CD4-positive, alpha-beta T cell treated with Interferon alpha-2 for 1 hour (primary cell): ENCODE measurements around the gene HRK.

Experiments
- DNase-seq, 2 donors: peaks; one replicate each; pipeline ENCODE4 v3.0.0-alpha.2; 2020 to 2022

HRK gene

DNA sequence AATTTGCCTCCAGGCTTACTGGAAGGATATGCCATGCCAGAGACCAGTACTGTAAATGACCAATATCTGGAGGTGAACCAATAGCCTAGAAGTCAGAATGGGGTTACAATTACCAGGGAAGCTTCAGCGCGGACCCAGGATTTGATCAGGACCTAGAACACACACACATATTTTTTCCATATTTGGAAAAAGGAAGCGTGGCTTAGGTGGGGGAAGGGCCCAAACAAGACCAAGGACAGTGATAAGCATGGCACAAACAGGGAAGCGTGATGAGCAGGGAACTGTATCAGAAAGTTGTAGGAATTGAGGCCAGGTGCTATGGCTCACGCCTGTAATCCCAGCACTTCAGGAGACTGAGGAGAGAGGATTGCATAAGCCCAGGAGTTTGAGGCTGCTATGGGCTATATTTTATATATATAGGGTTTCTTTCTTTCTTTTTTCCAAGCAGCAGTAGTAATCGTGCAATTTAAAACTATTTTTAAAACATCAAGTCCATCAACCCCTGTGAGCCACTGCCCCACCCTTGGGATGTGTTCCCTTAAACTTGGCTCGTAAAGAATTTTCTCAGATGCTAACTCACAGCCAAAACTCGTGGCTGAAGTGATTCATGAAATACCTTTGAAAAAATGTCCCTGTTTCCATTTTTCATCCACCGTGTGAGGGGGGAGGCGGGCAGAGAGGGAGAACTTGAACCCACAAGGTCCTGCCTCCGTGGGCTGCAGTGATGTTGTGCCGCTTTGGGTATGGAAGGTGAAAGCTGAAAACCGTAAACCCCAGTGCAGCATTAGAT, 16.7 kb downstream of the HRK start:
- DNase-seq, result no peak

DNA sequence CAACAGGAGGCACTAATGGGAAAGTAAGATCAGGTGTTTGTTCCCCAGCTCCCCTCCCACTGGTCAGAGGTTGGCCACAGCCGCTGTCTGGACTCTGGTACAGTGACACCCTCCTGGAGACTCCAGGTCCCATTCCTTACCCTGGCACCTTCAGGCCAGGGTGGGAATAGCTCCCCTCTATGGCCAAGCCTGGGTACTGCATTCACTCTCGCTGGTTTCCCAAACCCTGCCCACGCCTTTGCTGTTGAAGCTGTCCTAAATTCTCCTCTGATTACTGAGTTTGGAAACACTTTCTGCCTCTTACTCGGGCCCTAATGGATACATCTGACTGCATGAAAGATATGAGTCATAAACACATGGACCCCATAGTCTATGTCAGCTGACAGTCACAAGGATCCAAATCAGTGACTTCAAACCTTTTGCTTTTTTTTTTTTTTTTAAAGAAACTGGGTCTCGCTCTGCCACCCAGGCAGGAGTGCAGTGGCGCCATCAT, 17.9 kb downstream of the HRK start:
- DNase-seq, result no peak

DNA sequence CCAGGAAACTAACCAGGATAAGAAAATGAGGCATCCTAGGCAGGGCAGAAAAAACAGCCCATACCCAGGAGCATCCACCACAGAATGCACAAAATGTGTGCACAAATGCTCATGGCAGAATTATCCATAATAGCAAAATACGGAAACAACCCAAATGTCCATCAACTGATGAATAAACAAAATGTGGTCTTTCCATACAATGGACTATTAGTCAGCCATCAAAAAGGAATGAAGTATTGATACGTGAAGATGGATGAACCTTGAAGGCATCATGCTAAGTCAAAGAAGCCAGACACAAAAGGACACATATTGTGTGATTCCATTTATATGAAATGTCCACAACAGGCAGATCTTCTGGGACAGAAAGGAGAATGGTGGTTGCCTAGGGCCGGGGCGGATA, 19.1 kb downstream of the HRK start:
- DNase-seq, result no peak

DNA sequence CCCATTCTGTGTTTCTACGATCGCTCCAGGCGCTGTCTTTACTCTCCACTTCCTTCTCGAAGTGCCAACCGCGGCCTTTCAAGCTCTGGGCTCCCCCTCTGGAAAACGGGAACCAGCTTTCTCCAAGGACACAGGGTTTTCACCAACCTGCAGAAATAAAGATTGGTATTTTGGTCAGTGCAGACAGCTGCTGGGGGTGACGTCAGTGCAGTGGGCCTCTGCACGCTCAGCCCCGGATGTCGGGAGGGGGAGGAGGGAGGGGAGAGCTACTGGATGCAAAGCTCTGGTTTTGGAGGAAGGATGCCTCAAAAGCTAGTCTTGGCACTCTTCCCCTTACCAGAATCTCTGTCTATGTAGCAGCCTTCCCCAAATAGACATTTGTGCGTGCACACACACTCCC, 19.9 kb downstream of the HRK start:
- peak; percentile 18 to 34 for DNase-seq

DNA sequence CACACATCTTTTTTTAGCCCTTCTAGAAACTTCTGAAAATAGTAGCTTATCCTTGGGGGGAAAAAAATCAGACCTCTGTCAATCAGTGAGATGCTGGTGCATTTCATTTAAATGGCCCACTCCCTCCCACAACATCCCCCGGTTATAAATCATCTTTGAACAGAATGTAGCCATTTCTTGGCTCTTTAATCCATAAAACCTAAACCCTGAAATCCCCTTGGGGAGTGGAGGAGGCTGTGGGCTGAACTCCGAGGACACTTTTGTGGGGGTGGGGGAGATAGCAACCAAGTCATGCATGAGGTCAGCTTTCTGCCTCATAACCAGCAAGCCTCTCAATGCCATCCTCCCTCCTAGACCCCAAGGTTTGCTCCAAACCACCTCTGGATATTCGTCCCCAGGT, 21.0 kb downstream of the HRK start:
- no peak for DNase-seq

DNA sequence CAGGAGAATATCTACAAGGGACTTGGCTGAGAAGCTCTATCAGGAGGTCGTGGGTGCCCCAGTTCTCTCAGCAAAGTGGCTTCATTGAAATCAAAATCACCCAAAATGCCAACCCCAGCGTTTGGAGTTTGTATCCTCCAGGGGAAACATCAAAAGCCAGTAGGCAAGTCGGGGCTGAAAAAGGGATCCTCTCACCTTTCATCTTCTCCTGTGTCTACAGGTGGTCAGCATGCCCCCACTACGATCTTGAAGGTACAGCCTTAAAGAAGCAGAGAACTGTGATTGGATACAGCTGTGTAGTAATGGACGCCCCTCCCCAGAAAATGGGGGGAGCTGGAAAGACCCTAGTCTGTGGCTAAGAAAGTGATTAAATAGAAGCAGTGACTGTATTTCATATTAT, 22.2 kb downstream of the HRK start:
- no peak for DNase-seq

DNA sequence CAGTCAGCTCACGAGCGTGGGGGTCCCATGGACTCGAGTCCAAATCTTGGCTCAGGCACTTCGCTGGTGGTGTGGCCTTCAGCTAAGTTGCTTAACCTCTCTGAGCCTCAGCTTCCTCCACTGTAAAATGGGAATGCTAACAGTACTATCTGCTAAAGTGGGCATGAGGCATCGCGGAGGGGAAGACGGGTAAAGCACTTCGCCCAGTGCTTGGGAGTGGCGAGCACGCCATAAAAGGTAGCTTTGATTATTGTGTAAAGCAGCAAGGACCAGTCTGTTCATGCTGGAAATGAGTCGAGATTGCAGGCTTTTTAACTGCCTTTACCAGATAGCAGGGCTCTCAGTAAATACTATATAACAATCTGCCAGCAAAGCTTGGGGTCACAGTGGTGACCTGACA, 24.5 kb downstream of the HRK start:
- DNase-seq, result no peak

DNA sequence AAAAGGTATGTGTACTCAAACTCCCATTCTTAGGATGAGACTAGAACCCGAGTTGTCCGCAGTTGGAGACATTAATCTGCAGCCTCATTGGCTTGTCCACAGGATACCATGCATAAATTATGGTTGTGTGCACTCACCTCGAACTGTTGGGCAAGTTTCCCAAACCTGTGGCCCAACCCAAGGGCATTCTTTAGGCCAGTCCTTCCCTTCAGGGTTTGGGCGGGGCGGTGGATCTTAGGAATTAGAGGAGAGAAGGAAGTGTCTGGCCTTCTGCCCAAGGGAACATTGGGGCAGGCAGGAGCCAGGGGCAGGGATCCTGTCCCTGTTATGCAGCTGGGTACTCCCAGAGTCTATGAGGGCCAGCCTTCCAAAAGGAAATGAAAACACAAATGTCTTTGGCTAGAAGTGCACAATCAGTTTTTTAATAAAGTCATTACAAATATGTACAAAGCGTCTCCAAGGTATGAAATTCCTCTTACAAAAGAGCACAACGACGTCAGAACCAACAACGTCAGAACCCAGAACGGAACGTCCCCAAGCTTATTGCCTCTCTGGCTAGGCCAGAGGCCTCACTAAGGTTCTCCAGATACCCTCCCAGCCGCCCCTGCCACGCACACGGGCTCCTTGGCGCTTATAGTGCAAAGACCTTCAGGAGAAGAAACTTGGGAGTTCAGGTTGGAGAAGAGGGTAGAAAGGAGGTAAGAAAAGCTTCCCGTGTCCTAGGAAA, 25.3 kb downstream of the HRK start:
- DNase-seq, result no peak

DNA sequence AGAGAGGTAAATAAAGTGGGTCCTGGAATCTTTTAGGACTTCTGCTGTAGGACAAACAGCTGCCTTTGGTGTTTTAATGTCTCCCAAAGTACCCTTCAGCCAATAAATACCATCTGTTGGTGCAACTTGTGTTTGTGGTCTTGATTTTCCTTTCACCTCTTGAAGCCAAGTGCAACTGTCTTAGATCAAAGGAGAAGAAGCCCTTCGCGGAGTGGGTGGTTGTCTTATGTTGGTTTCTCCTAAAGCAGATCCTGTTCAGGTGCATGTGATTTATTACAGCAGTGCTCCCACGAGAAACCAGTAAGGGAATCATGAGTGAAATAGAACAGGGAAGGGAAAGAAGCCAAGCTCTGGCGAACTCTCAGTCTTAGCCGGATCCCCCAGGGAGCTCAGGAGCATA, 27.7 kb downstream of the HRK start:
- DNase-seq, result no peak

DNA sequence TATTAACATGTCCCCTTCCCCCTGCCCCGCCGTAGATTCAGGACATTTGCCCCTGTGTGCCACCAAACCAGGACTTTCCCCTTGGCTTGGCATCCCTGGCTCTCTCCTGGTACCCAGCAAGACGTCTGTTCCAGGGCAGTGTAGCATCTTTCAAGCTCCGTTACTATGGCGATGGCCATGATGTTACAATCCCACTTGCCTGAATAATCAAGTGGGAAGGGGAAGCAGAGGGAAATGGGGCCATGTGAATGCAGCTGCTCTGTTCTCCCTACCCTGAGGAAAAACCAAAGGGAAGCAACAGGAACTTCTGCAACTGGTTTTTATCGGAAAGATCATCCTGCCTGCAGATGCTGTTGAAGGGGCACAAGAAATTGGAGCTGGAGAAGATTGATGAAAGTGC, 28.9 kb downstream of the HRK start:
- DNase-seq, result no peak

DNA sequence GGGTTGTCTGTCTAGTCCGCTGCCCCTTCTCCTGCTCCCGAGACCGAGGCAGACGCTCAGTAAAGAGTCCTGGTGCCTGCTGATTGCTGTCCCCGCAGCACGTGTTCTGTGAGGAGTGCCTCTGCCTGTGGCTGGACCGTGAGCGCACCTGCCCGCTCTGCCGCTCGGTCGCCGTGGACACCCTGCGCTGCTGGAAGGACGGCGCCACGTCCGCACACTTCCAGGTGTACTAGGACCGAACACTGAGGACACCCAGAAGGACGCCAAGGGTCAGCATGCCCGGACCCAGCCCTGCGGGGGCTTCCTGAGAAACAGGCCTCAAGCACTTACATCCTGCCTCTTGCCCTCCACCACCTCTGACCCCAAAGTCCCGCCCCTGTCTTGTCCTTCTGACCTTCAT, 32.0 kb downstream of the HRK start:
- DNase-seq, result no peak

DNA sequence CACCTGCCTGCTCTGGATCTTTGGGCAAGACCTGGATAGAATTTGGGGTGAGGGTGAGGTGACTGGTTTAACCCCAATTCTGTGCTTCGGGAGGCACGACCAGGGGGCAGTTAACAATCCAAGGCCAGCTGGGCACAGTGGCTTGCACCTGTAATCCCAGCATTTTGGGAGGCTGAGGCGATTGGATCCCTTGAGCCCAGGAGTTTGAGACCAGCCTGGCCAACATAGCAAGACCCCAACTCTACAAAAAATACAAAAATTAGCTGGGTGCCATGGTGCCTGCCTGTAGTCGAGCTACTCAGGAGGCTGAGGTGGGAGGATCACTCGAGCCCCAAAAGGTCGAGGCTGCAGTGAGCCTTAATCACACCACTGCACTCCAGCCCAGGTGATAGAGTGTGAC, 38.2 kb downstream of the HRK start:
- no peak for DNase-seq

DNA sequence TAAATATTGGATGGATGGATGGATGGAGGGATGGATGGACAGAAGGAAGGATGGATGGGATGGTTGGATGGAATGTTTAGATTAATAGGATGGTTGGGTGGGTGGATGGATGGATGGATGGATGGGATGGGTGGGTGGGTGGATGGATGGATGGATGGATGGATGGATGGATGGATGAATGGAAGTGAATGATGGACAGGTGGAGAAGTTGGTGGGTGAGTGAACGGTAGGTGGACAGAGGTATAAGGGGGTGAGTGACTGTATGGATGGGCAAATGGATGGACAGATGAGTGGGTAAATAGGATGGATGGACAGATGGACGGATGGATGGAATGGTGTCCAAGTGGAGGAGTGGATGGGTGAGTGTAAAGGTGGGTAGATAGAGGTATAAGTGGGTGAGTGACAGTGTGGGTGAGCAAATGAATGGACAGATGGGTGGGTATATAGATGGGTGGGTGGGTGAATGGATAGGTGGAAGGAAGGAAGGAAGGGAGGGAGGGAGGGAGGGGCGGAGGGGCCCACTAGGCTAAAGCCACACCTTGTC, 41.9 kb downstream of the HRK start:
- DNase-seq, result no peak

DNA sequence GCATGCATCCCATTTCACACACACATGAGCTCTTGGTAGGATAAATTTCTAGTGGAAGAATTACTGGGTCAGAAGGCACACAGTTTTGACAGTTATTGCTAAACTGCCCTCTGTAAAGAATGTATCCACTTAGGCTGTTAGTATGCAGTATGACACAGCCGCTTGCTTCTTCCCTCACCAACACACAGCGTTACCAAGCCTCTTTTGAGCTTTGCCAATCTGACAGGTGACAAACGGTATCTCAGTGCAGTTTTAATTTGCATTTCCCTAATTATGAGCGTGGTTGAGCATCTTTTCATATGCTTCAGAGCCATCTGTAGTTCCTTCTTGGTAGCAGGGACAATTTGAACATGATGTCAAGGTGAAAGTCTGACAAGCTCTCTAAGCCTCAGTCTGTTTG, 42.9 kb downstream of the HRK start:
- DNase-seq, result no peak

DNA sequence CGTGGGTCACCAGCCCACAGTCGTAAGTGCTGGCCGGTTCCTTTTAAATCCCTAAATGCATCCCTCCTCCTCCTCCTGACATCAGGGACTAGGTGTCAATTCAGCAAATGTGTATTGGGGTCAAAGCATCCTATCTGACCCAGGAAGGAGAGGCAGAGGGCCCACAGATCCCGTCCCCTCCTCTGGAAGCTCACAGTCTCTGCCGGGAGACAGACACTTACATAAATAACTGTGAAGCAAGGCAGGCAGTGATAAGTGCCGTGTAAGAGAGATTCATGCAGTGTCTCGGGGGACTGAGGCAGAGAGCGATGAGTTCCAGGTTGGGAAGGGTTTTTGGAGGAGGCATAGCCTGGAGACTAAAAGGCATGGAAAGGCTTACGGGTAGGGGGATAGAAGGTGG, 44.1 kb downstream of the HRK start:
- no peak for DNase-seq

DNA sequence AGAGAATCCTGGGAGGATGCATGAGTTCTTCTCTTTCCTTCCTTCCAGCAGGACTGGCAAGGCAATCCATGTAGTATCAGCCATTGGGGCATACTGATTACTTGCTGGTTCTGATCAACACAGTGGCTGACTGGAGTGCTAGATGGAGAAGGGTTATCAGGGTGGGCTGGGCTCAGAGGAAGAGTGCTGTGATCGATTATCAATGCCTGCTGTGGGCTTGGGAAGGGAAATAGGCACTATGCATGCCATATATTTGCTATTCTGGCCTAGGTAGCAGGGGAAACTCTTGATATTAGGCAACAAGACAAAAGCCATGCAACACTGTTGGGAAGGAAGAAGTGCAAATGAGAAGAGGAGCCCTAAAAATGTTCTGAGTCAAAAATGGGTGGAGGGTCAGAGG, 45.8 kb downstream of the HRK start:
- no peak for DNase-seq

DNA sequence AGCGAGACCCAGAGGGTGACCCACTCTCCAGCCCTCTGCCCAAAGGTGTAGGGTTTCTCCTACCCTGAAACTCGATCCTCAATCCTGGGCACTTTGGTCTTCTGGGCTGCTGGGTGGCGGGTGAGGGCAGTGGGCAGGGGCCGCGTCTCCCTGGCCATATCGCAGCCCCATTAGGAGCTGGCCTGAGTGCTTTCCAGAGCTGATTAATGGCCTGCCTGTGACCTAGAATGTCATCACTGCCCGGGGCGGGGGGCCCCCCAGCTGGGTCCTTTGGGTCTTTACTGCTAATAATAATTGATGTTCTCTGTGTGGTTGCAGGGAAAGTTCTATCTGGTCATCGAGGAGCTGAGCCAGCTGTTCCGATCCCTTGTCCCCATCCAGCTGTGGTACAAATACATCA, 47.8 kb downstream of the HRK start:
- no peak for DNase-seq

DNA sequence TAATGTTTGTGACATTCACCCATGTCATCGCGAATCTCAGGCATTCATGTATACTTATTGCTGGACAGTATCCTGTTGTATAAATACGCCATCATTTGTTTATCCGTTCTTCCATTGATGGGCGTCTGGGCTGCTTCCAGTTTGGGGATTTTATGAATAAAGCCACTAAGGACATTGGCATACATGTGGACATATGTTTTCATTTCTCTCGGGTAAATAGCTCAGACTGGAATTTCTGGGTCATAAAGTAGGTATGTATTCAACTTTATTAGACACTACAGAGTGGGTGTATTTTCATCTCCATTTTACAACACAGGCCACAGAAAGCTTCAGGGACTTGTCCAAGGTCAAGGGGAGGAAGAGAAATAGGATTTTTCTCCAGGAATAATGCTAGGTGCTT, 48.9 kb downstream of the HRK start:
- DNase-seq, result no peak

DNA sequence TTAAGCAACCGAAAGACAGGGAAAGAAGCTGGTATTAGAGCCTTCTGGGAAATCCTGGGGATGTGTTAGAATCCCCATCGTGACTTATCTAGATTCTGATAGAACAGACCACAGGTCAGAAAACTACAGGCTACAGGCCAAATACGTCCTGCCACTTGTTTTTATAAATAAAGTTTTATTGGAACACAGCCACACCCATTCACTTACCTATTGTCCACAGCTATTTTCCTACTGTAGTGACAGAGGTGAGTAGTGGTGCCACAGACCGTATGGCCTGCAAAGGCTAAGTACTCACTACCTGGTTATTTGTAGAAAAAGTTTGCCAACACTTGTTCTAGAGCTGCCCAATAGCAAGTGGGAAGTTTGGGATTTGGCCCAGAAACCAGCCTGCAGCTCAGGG, 53.8 kb downstream of the HRK start:
- DNase-seq, result no peak

DNA sequence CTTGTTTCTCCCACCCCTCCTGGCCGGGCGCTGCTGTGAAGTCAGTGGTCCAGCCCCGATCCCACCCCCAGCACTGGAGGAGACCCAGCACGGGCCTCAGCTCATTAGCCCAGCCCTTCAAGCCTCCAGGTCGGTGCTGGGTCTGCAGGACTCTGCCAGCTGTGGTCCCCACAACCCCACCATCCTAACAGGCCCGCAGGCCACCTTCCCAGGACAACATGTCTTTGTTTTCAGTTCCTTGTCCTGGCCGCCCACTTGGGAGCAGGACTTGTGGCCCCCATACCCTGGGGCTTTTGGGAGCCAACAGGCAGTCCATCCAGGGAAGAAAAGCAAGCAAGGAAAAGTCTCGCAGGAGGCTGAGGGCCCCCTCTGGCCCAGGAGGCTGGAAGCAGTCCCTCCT, 60.0 kb downstream of the HRK start:
- no peak for DNase-seq

DNA sequence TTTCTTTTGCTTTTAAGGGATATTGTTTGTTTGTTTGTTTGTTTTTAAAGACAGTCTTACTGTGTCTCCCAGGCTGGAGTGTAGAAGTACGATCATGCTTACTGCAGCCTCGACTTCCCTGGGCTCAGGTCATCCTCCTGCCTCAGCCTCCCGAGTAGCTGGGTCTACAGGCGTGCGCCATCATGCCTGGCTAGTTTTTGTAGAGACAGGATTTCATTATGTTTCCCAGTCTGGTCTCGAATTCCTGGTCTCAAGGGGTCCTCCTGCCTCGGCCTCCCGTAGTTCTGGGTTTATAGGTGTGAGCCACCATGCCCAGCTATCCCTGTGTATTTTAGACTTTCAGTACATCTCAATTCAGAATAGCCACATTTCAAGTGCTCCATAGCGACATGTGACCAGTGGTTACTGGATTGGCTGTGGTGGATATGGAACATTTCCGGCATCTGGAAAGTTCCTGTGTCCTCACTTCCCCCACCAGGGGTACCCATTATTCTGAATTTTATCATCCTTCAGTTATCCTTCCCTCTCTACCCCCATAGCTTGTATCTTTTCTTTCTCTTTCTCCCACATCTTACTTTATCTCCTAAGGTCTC, 61.1 kb downstream of the HRK start:
- DNase-seq, result no peak

DNA sequence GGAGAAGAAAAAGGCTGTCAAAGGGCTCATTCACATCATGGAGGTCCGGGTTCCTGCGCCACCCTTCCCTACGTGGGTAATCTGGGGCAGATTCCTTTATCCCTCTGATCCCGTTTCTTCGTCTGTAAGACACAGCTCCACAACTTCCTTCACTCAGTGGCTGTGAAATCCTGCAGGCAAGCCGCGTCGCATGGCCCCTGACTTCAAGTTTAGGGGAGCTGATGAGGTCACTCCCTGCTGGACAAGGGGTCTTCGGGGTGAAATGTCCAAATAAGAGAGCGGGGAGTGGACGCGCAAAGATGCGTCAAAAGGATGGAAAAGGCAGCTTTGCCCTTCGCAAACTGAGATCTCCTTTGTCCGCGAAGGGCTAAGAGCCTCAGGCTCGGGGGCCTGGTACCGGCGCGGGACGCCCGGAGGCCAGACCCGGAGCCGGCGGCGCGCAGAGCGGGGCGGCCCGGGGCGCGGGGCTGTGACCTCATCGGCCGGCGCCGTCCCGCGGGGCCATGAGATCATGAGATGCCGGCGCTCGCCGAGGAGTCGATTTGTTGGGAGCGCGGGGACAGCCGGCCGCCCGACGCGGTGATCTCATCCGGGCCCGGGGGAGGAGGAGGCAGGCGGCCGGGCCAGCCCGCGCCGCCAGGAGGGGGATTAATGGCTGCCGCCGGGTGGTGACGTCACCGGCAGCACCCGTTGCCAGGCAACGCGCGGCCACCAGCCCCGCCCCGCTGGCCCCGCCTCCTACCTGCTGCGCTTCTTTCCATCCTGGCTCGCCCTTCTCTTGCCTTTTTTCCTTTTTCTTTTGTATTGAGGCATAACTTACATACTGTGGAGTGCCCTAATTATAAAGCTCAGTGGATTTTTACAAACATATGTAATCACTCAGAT, 62.1 kb downstream of the HRK start:
- DNase-seq, result peak; percentile 88 to 92

DNA sequence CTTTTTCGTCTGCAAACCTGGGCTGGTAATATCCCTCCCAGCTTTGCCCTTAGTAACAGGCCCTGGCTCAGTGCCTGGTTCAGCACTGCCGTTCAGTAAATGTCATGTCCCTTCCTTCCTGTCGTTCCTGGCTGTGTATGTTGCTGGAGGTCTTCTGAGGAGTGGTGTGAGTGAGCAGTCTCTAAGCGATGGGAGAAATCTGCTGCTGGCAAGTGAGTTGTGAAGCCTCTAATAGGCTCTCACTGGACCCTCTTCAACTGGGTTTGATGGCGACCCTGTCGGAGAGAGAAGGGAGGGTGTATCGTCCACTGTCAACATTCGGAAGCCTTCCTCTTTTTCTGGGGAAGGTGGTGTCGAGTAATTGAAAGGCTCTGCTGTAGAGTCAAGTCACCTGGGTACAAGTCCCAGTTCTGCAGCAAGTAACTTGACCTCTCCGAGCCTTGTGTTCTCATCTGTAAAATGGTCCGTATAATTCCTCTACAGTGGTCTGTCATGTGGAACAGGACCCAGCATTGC, 62.8 kb downstream of the HRK start:
- peak in 1 of 2 donors; percentile 19 for DNase-seq
